Ovary (tissue), 9 donors: Measurements from ENCODE around the gene OLIG2. TPM values are rescaled to one million over a fixed set of nuclear protein-coding genes. Genes with fewer than 3 reads are reported as not detected.

Source experiments
- DNase-seq, 5 donors: peaks; one replicate each; pipeline ENCODE4 v3.0.0-alpha.2; 2019 to 2020
- H3K27ac ChIP-seq, 2 donors: fragments of 200-600 bp; one replicate each; pipeline versions ENCODE4 v1.5.1 to v1.8.0; 2019 to 2022
- H3K27me3 ChIP-seq: fragments of 200-600 bp; one replicate; pipeline ENCODE4 v1.8.0; 2022
- H3K36me3 ChIP-seq: fragments of 200-600 bp; sonication (generic); one replicate; pipeline ENCODE4 v1.5.1; 2019
- H3K4me1 ChIP-seq: one replicate; pipeline ENCODE4 v1.8.1; 2013; ENCODE audit warnings: mild to moderate bottlenecking, moderate library complexity; ENCODE audit not compliant: insufficient read depth
- H3K4me3 ChIP-seq: fragments of 200-600 bp; sonication (generic); one replicate; pipeline ENCODE4 v1.5.1; 2017
- H3K9me3 ChIP-seq, 2 donors: fragments of 200-600 bp in 1 of 2; sonication (generic) in 1 of 2; one replicate each; pipeline versions ENCODE4 v1.5.1 to v1.8.1; 2013 to 2019; ENCODE audit warnings: mild to moderate bottlenecking in 1 of 2, moderate library complexity in 1 of 2
- EP300 ChIP-seq: sonication (generic); formaldehyde crosslinking; IDR thresholded peaks from one replicate; pipeline ENCODE4 v1.6.1; 2017; ENCODE audit warnings: antibody characterized with exemption
- POLR2A ChIP-seq: fragments of 450-650 bp; IDR thresholded peaks from one replicate; pipeline ENCODE4 v1.6.1; 2017; ENCODE audit warnings: antibody characterized with exemption, mild to moderate bottlenecking, moderate library complexity
- WGBS, 3 donors: extraction: QIAGEN DNeasy Blood & Tissue Kit in 1 of 3; methylation state at CpG; one replicate each; pipeline versions ENCODE4 v1.1.5 to v1.1.7; 2013 to 2017; 5-methylcytosine and 5-hydroxymethylcytosine counted together
- intact Hi-C, 4 donors: fragments of 100-400 bp; cut with DNase I; formaldehyde crosslinking; loops; one replicate each; pipeline versions ENCODE4 v1.11.0 to v1.15.1; 2022 to 2023
- polyA plus RNA-seq, 2 donors: library from polyadenylated mRNA; stranded (reverse); fragments of 200-250 nt in 1 of 2; fragments of 350-450 nt in 1 of 2; fragmentation: Illumina TruSeq in 1 of 2; extraction: RNeasy Lipid Tissue Mini Kit (QIAGEN cat#74804) in 1 of 2; gene quantifications; one replicate each; pipeline ENCODE4 v1.2.3, GENCODE V29; 2013 to 2014
- total RNA-seq, 7 donors: library from RNA; depleted of rRNA in 2 of 7; stranded (reverse); fragments of >200 nt in 2 of 7; fragmentation: NEBNext Ultra II Directional in 3 of 7; extraction: Animal tissue kit (Norgen Biotek cat#: 25700) in 3 of 7; gene quantifications; one replicate each; pipeline versions ENCODE4 v1.1.0 to v1.2.4, GENCODE V29; 2016 to 2023
- TF ChIP-seq, protein P1 (sequence below), 3 donors: fragments of 450-650 bp in 2 of 3; fragments of 200-600 bp in 1 of 3; IDR thresholded peaks; one replicate each; pipeline versions ENCODE4 v1.5.1 to v1.8.0; 2016 to 2022; ENCODE audit warnings: antibody characterized with exemption in 3 of 3, mild to moderate bottlenecking in 1 of 3
- donor health status: DM: no; HTN: no; CAD: no; lungs with moderate emphysema.
- donor health status: DM: no; HTN: no; CAD: no.
- donor health status: Bipolar disorder and iron deficiency.
- donor health status: DM: yes; HTN: yes; CAD: no.
- donor health status: DM: no; HTN: no; CAD: no.
- donor health status: DM: yes; HTN: yes; CAD: no.

Gene OLIG2
- total and polyA plus RNA-seq, 9 donors, result not detected

DNA sequence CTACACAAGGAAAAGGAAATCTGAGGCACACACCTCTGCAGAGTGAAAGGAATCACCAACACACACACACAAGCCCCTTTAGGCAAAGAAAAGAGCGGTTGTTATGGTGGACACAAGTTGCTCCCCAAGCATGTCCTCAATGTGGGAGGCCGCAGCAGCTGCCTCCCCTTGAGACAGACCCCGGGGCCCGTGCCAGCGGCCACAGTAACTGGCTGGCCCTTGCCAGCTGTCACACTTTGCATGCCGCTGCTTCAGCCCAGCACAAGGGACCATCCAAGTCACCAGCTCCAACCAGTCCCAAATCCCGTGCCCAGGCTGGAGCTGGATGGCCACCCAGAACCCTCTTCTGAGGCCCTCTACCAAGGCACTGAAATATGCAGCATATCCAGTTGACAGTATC lies 41.3 kb downstream of the OLIG2 start:
- H3K9me3 ChIP-seq, result peaks cover 0 to 16% of the 10 kb centered on the region in 2 donors
- no peaks in the 10 kb centered on the region for H3K27me3 ChIP-seq
- H3K4me1 ChIP-seq, result no peaks in the 10 kb centered on the region
- H3K27ac ChIP-seq, result no peak overlapping the region
- 84 to 93% (median 85%) methylated on average over 7 of the region's 7 CpGs for WGBS, 3 donors
- no peak overlapping the region for H3K4me3 ChIP-seq
- intact Hi-C loops, result no loop called here
- no peaks in the 10 kb centered on the region for H3K36me3 ChIP-seq
- no peak for TF ChIP-seq EP300
- TF ChIP-seq POLR2A, result no peak
- TF ChIP-seq, protein P1, sequence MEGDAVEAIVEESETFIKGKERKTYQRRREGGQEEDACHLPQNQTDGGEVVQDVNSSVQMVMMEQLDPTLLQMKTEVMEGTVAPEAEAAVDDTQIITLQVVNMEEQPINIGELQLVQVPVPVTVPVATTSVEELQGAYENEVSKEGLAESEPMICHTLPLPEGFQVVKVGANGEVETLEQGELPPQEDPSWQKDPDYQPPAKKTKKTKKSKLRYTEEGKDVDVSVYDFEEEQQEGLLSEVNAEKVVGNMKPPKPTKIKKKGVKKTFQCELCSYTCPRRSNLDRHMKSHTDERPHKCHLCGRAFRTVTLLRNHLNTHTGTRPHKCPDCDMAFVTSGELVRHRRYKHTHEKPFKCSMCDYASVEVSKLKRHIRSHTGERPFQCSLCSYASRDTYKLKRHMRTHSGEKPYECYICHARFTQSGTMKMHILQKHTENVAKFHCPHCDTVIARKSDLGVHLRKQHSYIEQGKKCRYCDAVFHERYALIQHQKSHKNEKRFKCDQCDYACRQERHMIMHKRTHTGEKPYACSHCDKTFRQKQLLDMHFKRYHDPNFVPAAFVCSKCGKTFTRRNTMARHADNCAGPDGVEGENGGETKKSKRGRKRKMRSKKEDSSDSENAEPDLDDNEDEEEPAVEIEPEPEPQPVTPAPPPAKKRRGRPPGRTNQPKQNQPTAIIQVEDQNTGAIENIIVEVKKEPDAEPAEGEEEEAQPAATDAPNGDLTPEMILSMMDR (IDR thresholded peaks at IDR 0.05), result no peak
- no peak for DNase-seq

DNA sequence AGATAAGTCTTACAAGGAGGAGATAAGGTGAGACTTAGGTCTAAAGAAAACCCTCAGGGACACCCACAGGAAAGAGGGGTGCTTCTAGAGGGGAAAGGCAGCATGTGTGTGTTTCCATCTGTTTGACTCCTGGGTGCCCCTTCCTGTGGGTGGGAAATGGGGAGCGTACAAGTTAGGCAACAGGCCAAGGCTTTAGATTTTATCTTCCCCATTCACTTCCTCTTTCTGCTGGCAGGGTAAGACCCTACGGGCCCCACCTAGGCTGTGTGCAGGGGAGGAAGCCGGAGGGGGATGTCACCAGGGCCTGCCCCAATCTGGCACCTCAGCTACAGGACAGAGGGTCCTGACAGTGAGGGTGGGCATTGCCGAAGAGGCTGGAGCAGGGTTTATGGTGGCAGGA lies 41.7 kb downstream of the OLIG2 start:
- Histone ChIP-seq H3K27me3 (no peaks in the 10 kb centered on the region), H3K9me3 (peaks cover 0 to 16% of the 10 kb centered on the region in 2 donors), H3K36me3 (no peaks in the 10 kb centered on the region), H3K27ac (no peak overlapping the region), H3K4me1 (no peaks in the 10 kb centered on the region), H3K4me3 (no peak overlapping the region)
- intact Hi-C loops, result no loop called here
- 48 to 66% (median 51%) methylated on average over 2 to 4 of the region's 4 CpGs for WGBS, 3 donors
- no peak for DNase-seq
- no peak for TF ChIP-seq POLR2A
- TF ChIP-seq, protein P1 (IDR thresholded peaks at IDR 0.05), result no peak
- no peak for TF ChIP-seq EP300

DNA sequence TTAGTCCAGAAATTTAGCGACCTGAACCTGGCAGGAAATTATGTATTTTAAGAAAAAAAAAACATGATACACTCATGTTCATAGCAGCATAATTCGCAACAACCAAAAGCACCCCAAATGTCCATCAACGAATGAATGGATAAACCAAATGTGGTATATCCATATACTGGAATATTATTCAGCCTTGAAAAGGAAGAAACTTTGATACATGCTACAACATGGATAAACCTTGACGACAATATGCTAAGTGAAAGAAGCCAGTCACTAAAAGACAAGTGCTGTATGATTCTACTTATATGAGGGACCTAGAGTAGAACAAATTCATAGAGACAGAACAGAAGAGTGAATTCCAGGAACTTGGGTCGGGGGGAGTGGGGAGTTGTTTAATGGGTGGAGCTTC lies 43.5 kb downstream of the OLIG2 start:
- DNase-seq, result no peak
- H3K9me3 ChIP-seq, result peaks cover 0 to 16% of the 10 kb centered on the region in 2 donors
- intact Hi-C loops, result no loop called here
- no peak overlapping the region for H3K27ac ChIP-seq
- no peak overlapping the region for H3K4me3 ChIP-seq
- 62 to 69% (median 66%) methylated on average over 5 of the region's 5 CpGs for WGBS, 3 donors
- no peaks in the 10 kb centered on the region for H3K4me1 ChIP-seq
- no peaks in the 10 kb centered on the region for H3K27me3 ChIP-seq
- no peaks in the 10 kb centered on the region for H3K36me3 ChIP-seq
- TF ChIP-seq, protein P1 (IDR thresholded peaks at IDR 0.05), result no peak
- TF ChIP-seq EP300 (no peak), POLR2A (no peak)

DNA sequence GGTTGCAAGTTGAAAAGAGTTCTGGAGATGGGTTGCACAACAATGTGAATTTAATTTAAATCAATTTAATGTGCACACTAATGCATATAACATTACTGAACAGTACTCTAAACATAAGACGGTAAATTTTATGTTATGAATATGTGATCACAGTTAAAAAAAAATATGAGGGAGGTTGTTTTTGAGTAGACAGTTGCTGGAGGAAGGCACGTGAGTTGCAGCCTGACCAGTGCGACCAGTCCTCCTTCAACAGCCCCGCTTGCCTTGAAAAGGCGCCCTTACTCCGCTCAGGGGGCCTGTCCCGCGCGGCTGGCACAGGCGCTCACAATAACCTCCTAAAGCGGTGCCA lies 43.9 kb downstream of the OLIG2 start:
- Histone ChIP-seq H3K36me3 (no peaks in the 10 kb centered on the region), H3K27ac (no peak overlapping the region), H3K9me3 (peaks cover 0 to 16% of the 10 kb centered on the region in 2 donors), H3K4me1 (no peaks in the 10 kb centered on the region), H3K4me3 (no peak overlapping the region), H3K27me3 (no peaks in the 10 kb centered on the region)
- WGBS, 3 donors, result 3% methylated on average over 11 of the region's 11 CpGs
- TF ChIP-seq, protein P1 (IDR thresholded peaks at IDR 0.05), result no peak
- TF ChIP-seq POLR2A, result no peak
- no peak for TF ChIP-seq EP300
- intact Hi-C loops, result no loop called here
- DNase-seq, result no peak
